HEK293 (cell line): Measurements from ENCODE around the gene ITPR2.
A peak's percentile ranks its signal among the peaks of the same experiment; 100 is the strongest.

Source experiments
- CTCF ChIA-PET: fragments of 350-600 bp; formaldehyde crosslinking; extraction: SDS; loops from one replicate; lab custom pipeline; 2021; ENCODE audit warnings: antibody characterized with exemption; lab: Yijun Ruan, JAX
- POLR2A ChIA-PET: fragments of 300-600 bp; formaldehyde crosslinking; extraction: SDS; loops from one replicate; lab custom pipeline; 2020; ENCODE audit warnings: antibody characterized with exemption, inconsistent platforms; lab: Yijun Ruan, JAX
- H3K27ac ChIP-seq: fragments of 200-500 bp; sonication (Bioruptor generic); 2 replicates; pipeline ENCODE4 v1.5.1; 2014; ENCODE audit warnings: low read depth, low read length, control low read depth, inconsistent platforms; ENCODE audit errors: extremely low read depth
- H3K36me3 ChIP-seq, 2 experiments: fragments of 200-500 bp in 1 of 2; sonication (Bioruptor generic) in 1 of 2; 1 replicate in 1 of 2; 2 replicates in 1 of 2; pipeline ENCODE4 v1.5.1; 2014 to 2017; ENCODE audit warnings: inconsistent platforms in 2 of 2, low read length in 2 of 2; ENCODE audit not compliant: control insufficient read depth in 2 of 2, insufficient read depth in 1 of 2
- H3K4me1 ChIP-seq: fragments of 200-500 bp; sonication (Bioruptor generic); 2 replicates; pipeline ENCODE4 v1.5.1; 2014; ENCODE audit warnings: mild to moderate bottlenecking, low read length, inconsistent platforms; ENCODE audit not compliant: control insufficient read depth, insufficient read depth
- H3K4me3 ChIP-seq: 2 replicates; pipeline ENCODE4 v1.5.1; 2011; ENCODE audit warnings: low read depth, mild to moderate bottlenecking, control low read depth, low read length, moderate library complexity
- H3K9me3 ChIP-seq: fragments of 200-500 bp; sonication (Bioruptor generic); 2 replicates; pipeline ENCODE4 v1.5.1; 2014; ENCODE audit warnings: low read depth, low read length, inconsistent platforms; ENCODE audit not compliant: control insufficient read depth, insufficient read depth
- ATF2 ChIP-seq: fragments of 450-650 bp; formaldehyde crosslinking; IDR thresholded peaks from 2 replicates; pipeline ENCODE4 v1.5.1; 2016; ENCODE audit warnings: missing biosample characterization, missing genetic modification characterization, low read depth
- FEZF1 ChIP-seq: fragments of 450-650 bp; formaldehyde crosslinking; IDR thresholded peaks from 2 replicates; pipeline ENCODE4 v1.5.1; 2016; ENCODE audit warnings: missing biosample characterization, missing genetic modification characterization
- GLI4 ChIP-seq: fragments of 450-650 bp; formaldehyde crosslinking; IDR thresholded peaks from 2 replicates; pipeline ENCODE4 v1.5.1; 2016; ENCODE audit warnings: missing biosample characterization, missing genetic modification characterization
- IKZF3 ChIP-seq: fragments of 450-650 bp; IDR thresholded peaks from 2 replicates; pipeline ENCODE4 v1.5.0; 2018; ENCODE audit warnings: missing biosample characterization, mild to moderate bottlenecking, missing genetic modification characterization, moderate library complexity
- INSM2 ChIP-seq: fragments of 450-650 bp; formaldehyde crosslinking; IDR thresholded peaks from 2 replicates; pipeline ENCODE4 v1.5.1; 2016; ENCODE audit warnings: missing biosample characterization, missing genetic modification characterization
- OSR2 ChIP-seq: fragments of 450-650 bp; formaldehyde crosslinking; IDR thresholded peaks from 2 replicates; pipeline ENCODE4 v1.5.1; 2016; ENCODE audit warnings: missing biosample characterization, missing genetic modification characterization
- REST ChIP-seq: fragments of 450-650 bp; formaldehyde crosslinking; IDR thresholded peaks from 2 replicates; pipeline ENCODE4 v1.5.1; 2016; ENCODE audit warnings: missing biosample characterization, missing genetic modification characterization
- SETDB1 ChIP-seq: IDR thresholded peaks from one replicate; pipeline ENCODE4 v1.6.1; 2017; ENCODE audit warnings: mild to moderate bottlenecking, low read length, moderate library complexity, mixed read lengths; ENCODE audit not compliant: insufficient read length
- ZBTB11 ChIP-seq: fragments of 450-650 bp; formaldehyde crosslinking; conservative IDR thresholded peaks from 2 replicates; pipeline ENCODE4 v1.5.1; 2016; ENCODE audit warnings: low read depth, missing biosample characterization, missing genetic modification characterization
- ZFHX2 ChIP-seq: fragments of 450-650 bp; formaldehyde crosslinking; conservative IDR thresholded peaks from 2 replicates; pipeline ENCODE4 v1.5.1; 2016; ENCODE audit warnings: missing biosample characterization, missing genetic modification characterization
- ZNF140 ChIP-seq: fragments of 450-650 bp; formaldehyde crosslinking; IDR thresholded peaks from 2 replicates; pipeline ENCODE4 v1.5.1; 2016; ENCODE audit warnings: missing biosample characterization, missing genetic modification characterization
- ZNF362 ChIP-seq: fragments of 450-650 bp; formaldehyde crosslinking; IDR thresholded peaks from 2 replicates; pipeline ENCODE4 v1.5.1; 2016; ENCODE audit warnings: missing biosample characterization, missing genetic modification characterization
- ZNF548 ChIP-seq: fragments of 450-650 bp; formaldehyde crosslinking; IDR thresholded peaks from 2 replicates; pipeline ENCODE4 v1.5.1; 2016; ENCODE audit warnings: missing biosample characterization, missing genetic modification characterization
- ZNF629 ChIP-seq: fragments of 450-650 bp; formaldehyde crosslinking; IDR thresholded peaks from 2 replicates; pipeline ENCODE4 v1.5.1; 2017; ENCODE audit warnings: missing biosample characterization, missing genetic modification characterization
- ZNF660 ChIP-seq: fragments of 450-650 bp; IDR thresholded peaks from 2 replicates; pipeline ENCODE4 v1.5.1; 2018; ENCODE audit warnings: missing biosample characterization, mild to moderate bottlenecking, missing genetic modification characterization
- ZNF830 ChIP-seq: fragments of 450-650 bp; IDR thresholded peaks from 2 replicates; pipeline ENCODE4 v1.5.0; 2018; ENCODE audit warnings: missing biosample characterization, missing genetic modification characterization, low read depth, mild to moderate bottlenecking, moderate library complexity
- ZXDB ChIP-seq: fragments of 450-650 bp; formaldehyde crosslinking; IDR thresholded peaks from 2 replicates; pipeline ENCODE4 v1.5.1; 2016; ENCODE audit warnings: missing biosample characterization, missing genetic modification characterization

ITPR2 gene

GRCh38 chr12:26632756-26633155, 200.2 kb downstream of the ITPR2 start:
- no peak overlapping the region for H3K27ac ChIP-seq
- ChIA-PET CTCF (interaction anchor here (0.9 to 1.2 kb wide), 4 partner anchors 15 to 33 kb away, joined by 3 to 4 read pairs (median 3); no protein-coding TSS in a partner anchor), POLR2A (no interaction called here)
- H3K4me1 ChIP-seq = peaks cover 4% of the 10 kb centered on the region
- H3K9me3 ChIP-seq = no peaks in the 10 kb centered on the region
- no peak for TF ChIP-seq INSM2
- TF ChIP-seq ZXDB (tag by site-specific recombination) = no peak
- TF ChIP-seq GLI4 = no peak
- TF ChIP-seq ZNF830 (tag by site-specific recombination) = no peak
- no peak for TF ChIP-seq ZNF629
- no peaks in the 10 kb centered on the region for H3K36me3 ChIP-seq
- H3K4me3 ChIP-seq = no peak overlapping the region

- no peak overlapping the region for H3K27ac ChIP-seq
- no peak overlapping the region for H3K4me3 ChIP-seq
- H3K9me3 ChIP-seq = no peaks in the 10 kb centered on the region
- ChIA-PET CTCF (interaction anchor here (0.7 to 1.2 kb wide), 3 partner anchors 19 to 509 kb away, joined by 3 to 4 read pairs (median 4); no protein-coding TSS in a partner anchor), POLR2A (no interaction called here)
- peaks cover 3% of the 10 kb centered on the region for H3K4me1 ChIP-seq
- TF ChIP-seq ZFHX2 (tag by site-specific recombination) (no peak), FEZF1 (tag by site-specific recombination) (no peak), ZNF660 (tag by site-specific recombination) (no peak), ZBTB11 (tag by site-specific recombination) (no peak), ZNF362 (tag by site-specific recombination) (no peak), IKZF3 (no peak), ZNF140 (no peak), ZNF548 (no peak), ATF2 (tag by site-specific recombination) (no peak)
- no peaks in the 10 kb centered on the region for H3K36me3 ChIP-seq
These were observed 201.1 kb downstream of the ITPR2 start for GRCh38 chr12:26631846-26632245.

GRCh38 chr12:26630546-26631027, 202.4 kb downstream of the ITPR2 start:
- Histone ChIP-seq H3K36me3 (peaks cover 0 to 3% of the 10 kb centered on the region in 2 experiments; a peak in 1 of 3 replicates), H3K4me1 (no peaks in the 10 kb centered on the region; the same call in 1 of the 2 replicates), H3K4me3 (no peak overlapping the region), H3K9me3 (no peaks in the 10 kb centered on the region), H3K27ac (no peak overlapping the region)
- CTCF ChIA-PET = interaction anchor here (0.7 to 1.4 kb wide), 4 partner anchors 18 to 508 kb away, joined by 3 to 4 read pairs (median 4); no protein-coding TSS in a partner anchor
- POLR2A ChIA-PET = no interaction called here
- TF ChIP-seq SETDB1 = no peak
- 0 out of 2 replicates have a peak, but pooled peaks have one; percentile 9 for TF ChIP-seq OSR2 (tag by site-specific recombination)
- no peak for TF ChIP-seq ZNF548
- peak; percentile 41; the same call in 1 of the 2 replicates for TF ChIP-seq ZNF362 (tag by site-specific recombination)
- no peak for TF ChIP-seq REST (tag by site-specific recombination)
